Cardiac atrium fibroblast (primary cell): ENCODE results near the gene ANGPTL2. TPM values are rescaled to one million over a fixed set of nuclear protein-coding genes. Genes with fewer than 3 reads are reported as not detected.

Experiments used
- total RNA-seq: library from RNA; depleted of rRNA; stranded (reverse); fragments of >200 nt; gene quantifications from 2 replicates; pipeline ENCODE4 v1.2.3, GENCODE V29; 2015

The ANGPTL2 gene
- total RNA-seq: 52.0 and 71.5 TPM in 2 replicates

DNA sequence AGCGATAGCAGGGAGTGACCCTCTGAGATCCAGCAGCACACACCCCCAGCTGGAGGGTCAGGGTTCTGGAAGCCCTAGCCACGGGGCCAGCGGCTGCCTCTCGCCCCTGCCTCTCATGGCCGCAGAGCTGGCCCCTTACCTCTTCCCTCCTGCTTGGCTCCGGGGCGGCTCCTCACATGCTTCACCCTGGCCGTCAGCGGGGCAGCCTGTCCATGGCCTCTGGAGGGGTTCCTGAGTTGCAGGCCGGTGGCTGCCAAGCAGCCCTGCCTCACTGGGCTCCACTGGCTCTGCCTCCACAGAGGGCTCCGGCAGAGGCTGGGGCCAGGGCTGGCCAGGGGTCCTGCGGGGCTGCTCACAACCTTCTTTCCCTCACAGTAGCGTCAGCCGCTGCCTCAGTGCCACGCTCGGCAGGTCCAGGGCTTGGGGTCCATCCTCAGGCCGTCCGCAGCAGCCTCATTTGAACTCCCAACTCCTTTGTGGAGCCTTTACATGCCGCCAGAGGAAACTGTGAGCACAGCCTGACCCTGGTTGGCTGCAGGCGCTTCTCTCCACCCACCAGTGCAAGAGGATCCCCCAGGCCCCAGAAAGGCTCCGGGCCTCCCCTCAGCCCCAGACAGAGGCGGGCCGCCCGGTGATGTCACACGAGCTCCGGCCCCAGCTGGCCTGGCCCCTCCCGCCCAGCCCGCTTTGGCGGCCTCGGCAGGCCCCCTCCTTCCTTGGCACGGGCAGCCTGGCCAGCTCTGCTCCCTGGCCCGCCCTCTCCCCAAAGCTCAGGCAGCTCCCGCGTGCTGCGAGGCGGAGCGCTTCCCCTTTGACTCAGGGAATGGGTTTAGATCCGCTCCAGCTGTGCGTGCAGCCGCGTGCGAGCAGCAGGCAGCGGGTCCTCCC lies at the start of gene ANGPTL2:
Gene ANGPTL2, minus strand, starts transcription at position 460 of the 888 bp plus-strand sequence. CDS start 13,904 bp downstream, outside the sequence.

Other genes with a start within 250 kb of the ANGPTL2 start
- gene RALGPS1, start 207.9 kb downstream of the ANGPTL2 start, total RNA-seq: 0.65 and 0.72 TPM in 2 replicates
- 0.81 and 3.2 TPM in 2 replicates for gene GARNL3, start 142.1 kb upstream of the ANGPTL2 start, total RNA-seq